Omental fat pad (tissue), 4 donors: ENCODE results near the gene HGFAC. TPM values are rescaled to one million over a fixed set of nuclear protein-coding genes. Genes with fewer than 3 reads are reported as not detected.

Experiments
- ATAC-seq: fragments of 150-250 bp; one replicate; pipeline ENCODE4 v1.9.1; 2016; ENCODE audit warnings: mild to moderate bottlenecking, moderate library complexity; ENCODE audit not compliant: low FRiP score
- DNase-seq: peaks from one replicate; pipeline ENCODE4 v3.0.0-alpha.2; 2019; ENCODE audit warnings: low spot score
- total RNA-seq, 4 donors: library from RNA; depleted of rRNA; stranded (reverse); fragments of >200 nt; gene quantifications; one replicate each; pipeline ENCODE4 v1.1.0, GENCODE V29; 2016
- TF ChIP-seq, protein P1 (sequence below), 3 donors: fragments of 450-650 bp; IDR thresholded peaks; one replicate each; pipeline ENCODE4 v1.5.1; 2016 to 2017; ENCODE audit warnings: antibody characterized with exemption in 3 of 3, mild to moderate bottlenecking in 3 of 3, moderate library complexity in 2 of 3

HGFAC gene
- not detected for total RNA-seq

GRCh38 chr4:3441501-3442459, at the start of gene HGFAC:
TSS of gene HGFAC (plus strand) at chr4:3441968. CDS start at chr4:3442002, 34 bp downstream.
- ATAC-seq (no peak), DNase-seq (no peak)
- TF ChIP-seq, protein P1, sequence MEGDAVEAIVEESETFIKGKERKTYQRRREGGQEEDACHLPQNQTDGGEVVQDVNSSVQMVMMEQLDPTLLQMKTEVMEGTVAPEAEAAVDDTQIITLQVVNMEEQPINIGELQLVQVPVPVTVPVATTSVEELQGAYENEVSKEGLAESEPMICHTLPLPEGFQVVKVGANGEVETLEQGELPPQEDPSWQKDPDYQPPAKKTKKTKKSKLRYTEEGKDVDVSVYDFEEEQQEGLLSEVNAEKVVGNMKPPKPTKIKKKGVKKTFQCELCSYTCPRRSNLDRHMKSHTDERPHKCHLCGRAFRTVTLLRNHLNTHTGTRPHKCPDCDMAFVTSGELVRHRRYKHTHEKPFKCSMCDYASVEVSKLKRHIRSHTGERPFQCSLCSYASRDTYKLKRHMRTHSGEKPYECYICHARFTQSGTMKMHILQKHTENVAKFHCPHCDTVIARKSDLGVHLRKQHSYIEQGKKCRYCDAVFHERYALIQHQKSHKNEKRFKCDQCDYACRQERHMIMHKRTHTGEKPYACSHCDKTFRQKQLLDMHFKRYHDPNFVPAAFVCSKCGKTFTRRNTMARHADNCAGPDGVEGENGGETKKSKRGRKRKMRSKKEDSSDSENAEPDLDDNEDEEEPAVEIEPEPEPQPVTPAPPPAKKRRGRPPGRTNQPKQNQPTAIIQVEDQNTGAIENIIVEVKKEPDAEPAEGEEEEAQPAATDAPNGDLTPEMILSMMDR (IDR thresholded peaks at IDR 0.05) = no peak

DNA sequence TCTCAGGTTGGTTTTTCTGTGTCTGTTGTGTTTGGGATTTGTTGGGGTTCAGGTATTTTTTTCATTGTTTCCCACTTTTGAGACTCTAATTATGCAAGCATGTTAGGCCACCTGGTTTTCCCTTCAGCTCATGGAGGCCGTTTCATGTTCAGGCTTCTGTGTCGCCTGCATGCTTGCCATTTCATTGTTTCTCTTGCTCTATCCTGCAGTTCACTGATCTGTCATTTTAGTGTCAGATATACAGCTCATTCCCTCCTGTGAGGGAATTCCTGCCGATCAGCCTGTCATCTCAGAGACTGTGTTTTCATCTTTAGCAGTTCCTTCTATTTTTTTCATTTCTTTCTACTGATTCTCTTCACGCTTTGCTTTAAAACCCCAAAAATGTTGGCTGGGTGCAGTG, 49.4 kb upstream of the HGFAC start:
- ATAC-seq (no peak), DNase-seq (no peak)
- TF ChIP-seq, protein P1 (IDR thresholded peaks at IDR 0.05) = no peak

GRCh38 chr4:3393171-3393570, 48.6 kb upstream of the HGFAC start:
- TF ChIP-seq, protein P1 (IDR thresholded peaks at IDR 0.05) = no peak
- DNase-seq (no peak), ATAC-seq (no peak)

DNA sequence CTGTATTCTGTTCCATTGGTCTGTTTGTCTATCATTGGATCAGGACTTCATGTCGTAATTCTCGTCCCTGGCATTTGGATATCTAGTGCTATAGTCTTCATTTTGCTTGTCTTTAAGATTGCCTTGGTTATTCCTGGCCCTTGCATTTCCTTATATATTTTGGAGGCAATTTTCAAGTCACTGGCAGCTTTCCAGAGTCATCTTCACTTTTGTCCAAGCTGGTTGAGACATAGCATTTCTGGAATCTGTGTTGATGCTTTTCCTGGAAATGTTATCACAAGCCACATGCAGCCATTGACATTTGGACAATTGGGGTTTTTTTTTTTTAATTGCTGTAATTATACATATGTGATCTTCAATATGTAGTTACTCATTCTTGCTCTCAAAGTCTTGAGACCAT, 45.2 kb upstream of the HGFAC start:
- DNase-seq = no peak
- TF ChIP-seq, protein P1 (IDR thresholded peaks at IDR 0.05) = no peak
- no peak for ATAC-seq

DNA sequence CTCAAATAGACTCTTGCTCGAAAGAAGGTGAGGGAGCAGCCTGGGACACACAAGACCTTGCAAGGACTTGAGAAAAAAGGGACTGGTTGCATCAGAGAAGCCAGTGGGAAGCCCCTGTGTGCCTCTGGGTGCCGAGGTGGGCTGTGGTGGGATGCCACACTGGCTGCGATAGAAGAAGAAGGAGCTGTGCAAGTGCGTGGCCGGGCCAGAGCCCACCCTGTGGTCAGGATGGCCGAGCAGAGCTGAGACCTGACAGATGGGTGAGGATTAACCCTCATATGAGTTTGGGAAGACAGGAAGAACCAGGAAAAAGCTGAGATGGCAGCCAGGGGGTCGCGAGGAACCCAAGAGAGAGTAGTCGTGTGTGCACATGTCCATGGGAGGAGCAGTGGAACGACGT, 44.6 kb upstream of the HGFAC start:
- ATAC-seq (no peak), DNase-seq (no peak)
- TF ChIP-seq, protein P1 (IDR thresholded peaks at IDR 0.05) = no peak

- DNase-seq (no peak), ATAC-seq (no peak)
- TF ChIP-seq, protein P1 (IDR thresholded peaks at IDR 0.05) = no peak
These were observed 42.2 kb upstream of the HGFAC start for GRCh38 chr4:3399277-3400194.
